GM13976 (cell line): Measurements from ENCODE around the gene CACNG4.

Source experiments
- DNase-seq: peaks from one replicate; pipeline ENCODE4 v3.0.0; 2012; ENCODE audit warnings: low spot score
- in situ Hi-C: fragments of 300-500 bp; cut with MboI; formaldehyde crosslinking; loops from one replicate; pipeline ENCODE4 v1.12.0; 2022; ENCODE audit warnings: low sequenced_read_pairs, mixed read lengths, inconsistent platforms; ENCODE audit not compliant: unreplicated experiment
- TF ChIP-seq, protein P1 (sequence below): IDR thresholded peaks from 2 replicates; pipeline ENCODE4 v1.5.1; 2012; ENCODE audit warnings: borderline replicate concordance, mild to moderate bottlenecking; ENCODE audit not compliant: insufficient read depth; ENCODE audit errors: extremely low read depth, missing control alignments, control extremely low read depth

The CACNG4 gene

DNA sequence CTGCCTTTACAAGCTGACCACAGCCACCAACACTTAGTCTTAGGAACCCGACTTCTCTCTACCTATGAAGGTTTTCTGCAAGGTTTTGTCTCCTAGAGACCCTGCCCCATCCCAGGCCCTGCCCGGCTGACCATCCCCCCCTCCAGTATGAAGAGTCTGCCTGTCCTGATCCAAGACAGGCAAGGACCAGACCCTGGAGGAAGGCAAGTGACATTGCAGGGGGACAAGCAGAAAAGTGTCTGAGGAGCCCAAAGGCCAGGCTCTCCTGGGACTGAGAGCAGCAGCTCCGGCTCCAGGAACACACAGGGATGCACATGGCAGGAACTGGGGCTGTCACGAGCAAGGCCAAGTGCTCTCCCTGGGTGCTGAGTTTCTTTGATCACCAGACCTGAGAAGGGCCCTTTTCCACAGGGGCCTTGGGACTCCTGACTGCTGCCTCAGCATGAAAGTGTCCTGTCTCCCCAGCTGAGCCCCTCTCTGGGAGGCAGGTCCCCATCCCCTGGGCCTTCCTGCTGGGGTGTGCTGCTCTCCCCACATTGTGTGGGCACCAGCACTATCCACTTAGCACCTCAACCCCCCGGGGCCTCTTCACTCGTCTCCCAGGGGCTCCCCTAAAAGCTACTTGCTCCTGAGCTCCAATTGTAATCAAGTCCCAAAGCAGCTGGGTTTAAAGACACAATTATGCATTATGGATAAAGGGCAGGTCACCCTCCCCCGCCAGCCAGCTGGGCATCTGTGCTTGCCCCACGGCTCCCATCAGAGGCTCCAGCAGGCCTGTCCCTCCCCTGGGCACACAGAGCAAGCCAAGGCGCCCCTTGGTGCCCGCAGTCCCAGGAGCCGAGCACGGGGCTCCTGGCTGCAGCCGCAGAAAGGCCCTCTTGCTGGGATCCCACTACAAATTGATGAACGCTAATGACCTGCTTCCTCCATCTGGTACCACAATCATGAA lies 11.6 kb upstream of the CACNG4 start:
- DNase-seq, result no peak
- TF ChIP-seq, protein P1, sequence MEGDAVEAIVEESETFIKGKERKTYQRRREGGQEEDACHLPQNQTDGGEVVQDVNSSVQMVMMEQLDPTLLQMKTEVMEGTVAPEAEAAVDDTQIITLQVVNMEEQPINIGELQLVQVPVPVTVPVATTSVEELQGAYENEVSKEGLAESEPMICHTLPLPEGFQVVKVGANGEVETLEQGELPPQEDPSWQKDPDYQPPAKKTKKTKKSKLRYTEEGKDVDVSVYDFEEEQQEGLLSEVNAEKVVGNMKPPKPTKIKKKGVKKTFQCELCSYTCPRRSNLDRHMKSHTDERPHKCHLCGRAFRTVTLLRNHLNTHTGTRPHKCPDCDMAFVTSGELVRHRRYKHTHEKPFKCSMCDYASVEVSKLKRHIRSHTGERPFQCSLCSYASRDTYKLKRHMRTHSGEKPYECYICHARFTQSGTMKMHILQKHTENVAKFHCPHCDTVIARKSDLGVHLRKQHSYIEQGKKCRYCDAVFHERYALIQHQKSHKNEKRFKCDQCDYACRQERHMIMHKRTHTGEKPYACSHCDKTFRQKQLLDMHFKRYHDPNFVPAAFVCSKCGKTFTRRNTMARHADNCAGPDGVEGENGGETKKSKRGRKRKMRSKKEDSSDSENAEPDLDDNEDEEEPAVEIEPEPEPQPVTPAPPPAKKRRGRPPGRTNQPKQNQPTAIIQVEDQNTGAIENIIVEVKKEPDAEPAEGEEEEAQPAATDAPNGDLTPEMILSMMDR, result no peak
- in situ Hi-C loops, result no loop called here

DNA sequence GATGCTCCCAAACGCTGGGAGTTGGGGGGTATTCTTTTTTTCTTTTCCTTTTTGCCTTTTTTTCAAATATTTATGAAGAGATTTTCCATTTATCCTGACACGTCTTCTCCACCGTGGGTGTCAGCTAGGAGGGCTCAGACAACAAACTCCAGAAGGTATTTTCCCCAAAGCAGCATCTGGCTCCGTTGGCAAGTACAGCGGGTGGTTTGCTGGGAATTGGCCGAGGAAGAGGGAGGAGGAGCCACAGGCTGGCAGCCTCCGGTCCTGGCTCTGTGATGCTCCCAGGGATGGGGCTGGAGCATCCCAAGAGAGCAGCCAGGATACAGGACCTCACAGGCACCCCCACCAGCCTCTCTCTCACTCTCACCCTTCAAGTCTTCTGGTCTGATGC lies 10.9 kb upstream of the CACNG4 start:
- in situ Hi-C loops, result no loop called here
- TF ChIP-seq, protein P1, result no peak
- no peak for DNase-seq

DNA sequence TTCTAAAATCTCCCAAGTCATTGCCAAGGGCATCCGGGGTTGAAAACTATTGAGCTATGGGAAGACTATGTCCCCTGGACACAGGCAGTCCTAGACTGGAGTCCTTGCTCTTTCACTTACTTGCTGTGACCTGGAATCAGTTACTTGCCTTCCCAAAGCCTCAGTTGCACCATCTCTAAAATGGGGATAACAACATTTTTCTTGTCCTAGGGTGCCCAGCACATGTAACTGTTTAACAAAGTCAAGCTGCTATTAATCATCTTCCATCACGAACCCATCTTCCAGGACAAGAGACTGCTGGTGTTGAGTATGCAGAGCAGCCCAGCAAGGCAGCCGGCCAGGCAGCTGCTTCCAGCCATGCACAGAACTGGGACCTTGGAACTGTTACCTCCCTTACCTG lies 9.9 kb upstream of the CACNG4 start:
- in situ Hi-C loops, result no loop called here
- DNase-seq, result no peak
- TF ChIP-seq, protein P1, result no peak

DNA sequence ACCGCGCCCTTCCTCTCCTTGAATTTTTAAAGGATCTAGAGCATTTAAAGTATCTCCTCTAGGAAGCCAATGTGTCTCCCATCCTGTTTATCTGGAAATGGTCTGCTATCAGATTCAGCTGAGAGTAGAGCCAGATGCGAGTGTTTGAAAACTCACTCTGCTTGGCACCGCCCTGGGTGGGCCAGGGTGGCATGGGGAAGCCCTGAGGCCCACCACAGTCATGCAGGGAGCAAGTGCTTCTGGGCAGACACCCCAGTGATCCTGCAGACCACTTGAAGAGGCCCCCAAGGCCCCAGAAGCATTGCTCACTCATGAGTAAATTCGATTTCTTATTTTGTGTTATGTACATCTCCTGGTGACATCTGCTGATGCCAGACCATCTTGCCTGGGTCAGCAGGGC lies 8.7 kb upstream of the CACNG4 start:
- in situ Hi-C loops, result no loop called here
- TF ChIP-seq, protein P1, result no peak
- DNase-seq, result no peak

DNA sequence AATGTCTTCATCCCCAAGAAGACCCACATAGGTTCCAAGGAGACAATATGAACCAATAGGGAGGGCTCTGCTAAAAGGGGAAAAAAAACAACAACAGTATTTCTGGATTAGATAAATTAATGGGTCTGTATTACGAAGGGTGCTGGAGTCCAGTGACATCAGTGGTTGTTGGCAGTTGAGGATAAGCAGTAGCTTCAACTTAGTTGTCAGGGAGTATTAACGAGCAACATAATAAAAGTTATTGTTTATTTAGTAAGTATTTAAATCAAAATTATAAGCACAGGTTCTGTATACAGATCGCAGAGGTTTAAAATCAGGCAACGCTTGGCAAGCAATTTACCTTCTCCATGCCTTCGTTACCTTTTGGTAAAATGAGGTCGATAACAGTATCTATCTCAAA lies 7.6 kb upstream of the CACNG4 start:
- in situ Hi-C loops, result no loop called here
- TF ChIP-seq, protein P1, result no peak
- no peak for DNase-seq

DNA sequence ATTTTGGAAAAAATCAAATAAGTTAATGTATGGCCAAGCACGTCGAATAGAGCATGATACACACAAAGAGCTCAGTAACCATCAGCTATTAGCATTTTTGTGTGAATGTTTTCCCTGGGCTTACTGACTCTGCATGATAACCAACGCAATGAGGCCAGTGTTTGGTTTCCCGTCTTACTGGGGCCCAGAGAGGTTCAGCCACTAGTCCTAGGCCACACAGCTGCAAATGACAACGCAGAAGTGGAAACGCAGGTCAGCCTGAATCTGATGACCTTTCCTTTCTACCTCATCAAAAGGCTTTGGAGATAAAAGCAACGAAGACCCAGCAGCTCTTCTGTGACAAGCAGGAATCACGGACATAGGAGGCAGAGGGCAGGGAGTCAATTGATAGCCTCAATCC lies 7.2 kb upstream of the CACNG4 start:
- TF ChIP-seq, protein P1, result no peak
- in situ Hi-C loops, result no loop called here
- DNase-seq, result no peak
